HG03558 (cell line): ENCODE results near the gene KLHDC7B.
"Not testable (repeated sequence)": the region's sequence is repeated elsewhere in the genome, so short reads cannot be mapped to it uniquely, and the experiment has no call there.

Experiments
- ATAC-seq: cut with Tn5 transposase; IDR thresholded peaks from one replicate; pipeline ENCODE4 v1.9.1; 2021; ENCODE audit warnings: moderate number of reproducible peaks; ENCODE audit not compliant: unreplicated experiment; ENCODE audit errors: extremely low read depth

KLHDC7B gene

GRCh38 chr22:50516891-50517290 lies 28.8 kb upstream of the KLHDC7B start:
- no peak for ATAC-seq

GRCh38 chr22:50517495-50518260 lies 28.0 kb upstream of the KLHDC7B start:
- no peak for ATAC-seq

- no peak for ATAC-seq
Measured at GRCh38 chr22:50518606-50519005, 27.1 kb upstream of the KLHDC7B start.

GRCh38 chr22:50519151-50519550 lies 26.5 kb upstream of the KLHDC7B start:
- no peak for ATAC-seq

GRCh38 chr22:50520184-50520583 lies 25.5 kb upstream of the KLHDC7B start:
- ATAC-seq = not testable (repeated sequence)

GRCh38 chr22:50520826-50521453 lies 24.8 kb upstream of the KLHDC7B start:
- ATAC-seq = no peak

- ATAC-seq = no peak
Measured at GRCh38 chr22:50521710-50522109, 24.0 kb upstream of the KLHDC7B start.

- no peak for ATAC-seq
Measured at GRCh38 chr22:50522208-50522805, 23.4 kb upstream of the KLHDC7B start.

GRCh38 chr22:50522806-50523438 lies 22.8 kb upstream of the KLHDC7B start:
- no peak for ATAC-seq

GRCh38 chr22:50523458-50523805 lies 22.3 kb upstream of the KLHDC7B start:
- no peak for ATAC-seq

- no peak for ATAC-seq
Measured at GRCh38 chr22:50523806-50524675, 21.7 kb upstream of the KLHDC7B start.

GRCh38 chr22:50524676-50525103 lies 21.0 kb upstream of the KLHDC7B start:
- no peak for ATAC-seq

- no peak for ATAC-seq
Measured at GRCh38 chr22:50525104-50525857, 20.4 kb upstream of the KLHDC7B start, which contains the start of gene SCO2. Gene SCO2 (minus strand): TSS chr22:50525598. CDS start chr22:50524411, 1,187 bp downstream.

GRCh38 chr22:50525858-50526107 lies 19.9 kb upstream of the KLHDC7B start:
- no peak for ATAC-seq

- ATAC-seq = no peak
Measured at GRCh38 chr22:50526108-50526833, 19.4 kb upstream of the KLHDC7B start.

GRCh38 chr22:50526834-50527801 lies 18.6 kb upstream of the KLHDC7B start:
- no peak for ATAC-seq

- ATAC-seq = no peak
Measured at GRCh38 chr22:50527921-50528681, 17.6 kb upstream of the KLHDC7B start.
